GM12878 (cell line): ENCODE results near the gene GABRP. TPM values are rescaled to one million over a fixed set of nuclear protein-coding genes. Genes with fewer than 3 reads are reported as not detected.

Experiments
- ATAC-seq: fragments of 200-7000 bp; cut with Tn5 transposase; 3 replicates; pipeline ENCODE4 v1.9.1; 2020; ENCODE audit warnings: mild to moderate bottlenecking, moderate library complexity
- BruUV-seq: library from RNA; stranded (reverse); fragments of 400-500 nt; replicated peaks from 2 replicates; lab custom pipeline; 2021; lab: Mats Ljungman, UMichigan
- CTCF ChIA-PET: fragments of 300-600 bp; sonication (Branson Sonifier 250); formaldehyde crosslinking; extraction: SDS; loops from one replicate; lab custom pipeline; 2021; ENCODE audit warnings: inconsistent platforms; lab: Yijun Ruan, JAX
- POLR2A ChIA-PET: fragments of 350-600 bp; formaldehyde crosslinking; extraction: SDS; loops from one replicate; lab custom pipeline; 2021; ENCODE audit warnings: inconsistent platforms; lab: Charles Lee
- RAD21 ChIA-PET: fragments of 300-600 bp; sonication (Branson Sonifier 250); formaldehyde crosslinking; loops from one replicate; lab custom pipeline; 2023; ENCODE audit warnings: antibody characterized with exemption; ENCODE audit not compliant: unreplicated experiment; lab: Charles Lee
- SMC1A ChIA-PET: fragments of 300-600 bp; sonication (Branson Sonifier 250); formaldehyde crosslinking; loops from one replicate; lab custom pipeline; 2023; ENCODE audit not compliant: unreplicated experiment, uncharacterized antibody; lab: Charles Lee
- DNase-seq: peaks from one replicate; pipeline ENCODE4 v3.0.0-alpha.2; 2011; ENCODE audit warnings: low read depth, low spot score
- FAIRE-seq: peaks from 3 replicates; lab custom pipeline; 2011; peaks lifted over from hg19 to GRCh38; lab: Jason Lieb, UNC
- H2AFZ ChIP-seq: 2 replicates; pipeline ENCODE4 v1.6.0; 2011; ENCODE audit warnings: low read depth, low read length, control low read depth; ENCODE audit not compliant: control insufficient read depth
- H3K27ac ChIP-seq: 2 replicates; pipeline ENCODE4 v1.5.1; 2011; ENCODE audit warnings: control low read depth; ENCODE audit not compliant: control insufficient read depth, insufficient read depth
- H3K27me3 ChIP-seq, 2 experiments: replicated peaks in 1 of 2; 2 replicates each; pipeline versions ENCODE4 v1.6.0 to v1.6.1; 2011; ENCODE audit warnings: low read length in 1 of 2; ENCODE audit not compliant: control insufficient read depth in 2 of 2, insufficient read depth in 2 of 2
- H3K36me3 ChIP-seq, 2 experiments: 2 replicates each; pipeline ENCODE4 v1.5.1; 2011; ENCODE audit warnings: low read length in 1 of 2; ENCODE audit not compliant: control insufficient read depth in 2 of 2, insufficient read depth in 2 of 2
- H3K4me1 ChIP-seq: 2 replicates; pipeline ENCODE4 v1.6.1; 2011; ENCODE audit warnings: mild to moderate bottlenecking, low read length, moderate library complexity, mixed read lengths; ENCODE audit not compliant: control insufficient read depth, insufficient read depth
- H3K4me2 ChIP-seq: 2 replicates; pipeline ENCODE4 v1.6.0; 2011; ENCODE audit warnings: control low read depth; ENCODE audit not compliant: control insufficient read depth, insufficient read depth
- H3K4me3 ChIP-seq: fragments of 200-600 bp; sonication (generic); 2 replicates; pipeline ENCODE4 v1.5.1; 2016
- H3K79me2 ChIP-seq: 2 replicates; pipeline ENCODE4 v1.6.0; 2011; ENCODE audit warnings: low read length; ENCODE audit not compliant: control insufficient read depth, insufficient read depth
- H3K9ac ChIP-seq: 2 replicates; pipeline ENCODE4 v1.8.0; 2011; ENCODE audit warnings: low read length, control low read depth, mixed read lengths; ENCODE audit not compliant: control insufficient read depth, insufficient read depth
- H3K9me3 ChIP-seq: replicated peaks from 3 replicates; pipeline ENCODE4 v1.5.1; 2011; ENCODE audit warnings: mild to moderate bottlenecking, low read length; ENCODE audit not compliant: control insufficient read depth, insufficient read depth
- H4K20me1 ChIP-seq: 2 replicates; pipeline ENCODE4 v1.6.0; 2011; ENCODE audit not compliant: control insufficient read depth, insufficient read depth
- ATF7 ChIP-seq: fragments of 450-650 bp; IDR thresholded peaks from 2 replicates; pipeline ENCODE4 v1.6.1; 2016; ENCODE audit warnings: low read depth, mild to moderate bottlenecking
- CHD1 ChIP-seq: IDR thresholded peaks from 2 replicates; pipeline ENCODE4 v1.6.1; 2012; ENCODE audit warnings: low read depth, low read length, improper control_type of control experiment
- CHD4 ChIP-seq: fragments of 200-600 bp; sonication (generic); IDR thresholded peaks from 2 replicates; pipeline ENCODE4 v1.6.1; 2016; ENCODE audit warnings: mild to moderate bottlenecking
- EED ChIP-seq: sonication (generic); IDR thresholded peaks from 2 replicates; pipeline ENCODE4 v1.6.1; 2016; ENCODE audit warnings: antibody characterized with exemption, low read depth
- IRF4 ChIP-seq: IDR thresholded peaks from 2 replicates; pipeline ENCODE4 v1.6.1; 2011; ENCODE audit warnings: low read depth, low read length
- MXI1 ChIP-seq: fragments of 150-350 bp; IDR thresholded peaks from 2 replicates; pipeline ENCODE4 v1.6.1; 2011; ENCODE audit warnings: low read depth, mild to moderate bottlenecking, inconsistent platforms, low read length, improper control_type of control experiment
- NBN ChIP-seq: fragments of 450-650 bp; IDR thresholded peaks from 2 replicates; pipeline ENCODE4 v1.6.1; 2016
- RELA ChIP-seq: fragments of 450-650 bp; IDR thresholded peaks from 2 replicates; pipeline ENCODE4 v1.8.0; 2014; ENCODE audit warnings: borderline replicate concordance; ENCODE audit not compliant: partially characterized antibody
- SREBF2 ChIP-seq: IDR thresholded peaks from 2 replicates; pipeline ENCODE4 v1.6.1; 2012; ENCODE audit warnings: mild to moderate bottlenecking, low read length
- ZSCAN29 ChIP-seq: fragments of 450-650 bp; IDR thresholded peaks from 2 replicates; pipeline ENCODE4 v1.6.1; 2017; ENCODE audit warnings: mild to moderate bottlenecking, moderate library complexity
- WGBS: methylation state at CpG from one replicate; pipeline ENCODE4 v1.1.6; 2016; ENCODE audit warnings: low lambda C conversion rate; ENCODE audit not compliant: insufficient replicate concordance, insufficient coverage; ENCODE audit errors: missing lambda C conversion rate; 5-methylcytosine and 5-hydroxymethylcytosine counted together
- in situ Hi-C: fragments of 300-500 bp; cut with MboI; formaldehyde crosslinking; loops from 9 replicates; pipeline ENCODE4 v1.14.3; 2018; ENCODE audit warnings: mixed read lengths
- intact Hi-C: fragments of 100-400 bp; cut with micrococcal nuclease; formaldehyde crosslinking; loops from one replicate; pipeline ENCODE4 v1.14.2; 2022; ENCODE audit not compliant: unreplicated experiment
- polyA plus RNA-seq, 11 experiments: library from polyadenylated mRNA; depleted of rRNA in 4 of 11; unstranded in 6 of 11; stranded (reverse) in 5 of 11; fragments of >200 nt; fragmentation: Nextera tagmentation in 4 of 11; fragmentation: Illumina TruSeq in 1 of 11; extraction: Ambion mirVana in 4 of 11; extraction: Trizol in 1 of 11; gene quantifications; 1 replicate in 1 of 11; 2 replicates in 10 of 11; pipeline versions ENCODE4 v1.2.1 to v1.2.3, GENCODE V29; 2011 to 2016; ENCODE audit warnings: inconsistent platforms in 2 of 11, missing spikeins in 2 of 11, low read depth in 1 of 11
- total RNA-seq, 4 experiments: library from RNA; depleted of rRNA in 3 of 4; stranded (reverse); fragments of >200 nt in 3 of 4; fragmentation: Illumina TruSeq in 1 of 4; extraction: Trizol in 1 of 4; gene quantifications; 2 replicates each; pipeline versions ENCODE4 v1.2.1 to v1.2.3, GENCODE V29; 2013 to 2021
- TF ChIP-seq, protein P1 (sequence below): fragments of 450-650 bp; conservative IDR thresholded peaks from 2 replicates; pipeline ENCODE4 v1.6.1; 2017; ENCODE audit warnings: mild to moderate bottlenecking, moderate library complexity
- TF ChIP-seq, protein P2 (sequence below): IDR thresholded peaks from 2 replicates; pipeline ENCODE4 v1.6.1; 2012; ENCODE audit warnings: low read depth, low read length, improper control_type of control experiment
- TF ChIP-seq, protein P3 (sequence below): fragments of 450-650 bp; IDR thresholded peaks from 2 replicates; pipeline ENCODE4 v1.6.1; 2017; ENCODE audit warnings: mild to moderate bottlenecking, moderate library complexity

The GABRP gene
- total and polyA plus RNA-seq, 10 of the 15 experiments (the other 5 are each of a cell fraction or from before 2014, with no cell fraction given), result 0.04 TPM; not detected in 9

DNA sequence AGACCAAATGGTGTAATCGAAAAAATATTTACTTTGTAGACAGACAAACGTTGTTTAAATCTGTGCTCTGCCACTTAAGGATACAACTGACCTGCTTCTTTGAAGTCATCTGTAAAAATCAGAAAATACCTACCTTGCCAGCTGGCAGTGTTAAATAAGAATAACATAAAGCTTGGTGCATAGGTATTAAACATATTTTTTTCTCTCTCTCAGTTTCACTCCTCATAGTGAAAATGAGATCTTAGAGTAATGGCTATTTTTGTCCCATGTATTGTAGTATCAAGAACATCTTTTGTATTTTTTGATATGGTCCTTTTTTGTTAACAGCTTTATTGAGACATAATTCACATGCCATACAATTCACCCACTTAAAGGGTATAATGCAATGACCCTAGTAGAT, 60.3 kb downstream of the GABRP start:
- TF ChIP-seq CHD4, result no peak
- TF ChIP-seq ZSCAN29, result no peak
- TF ChIP-seq, protein P1, sequence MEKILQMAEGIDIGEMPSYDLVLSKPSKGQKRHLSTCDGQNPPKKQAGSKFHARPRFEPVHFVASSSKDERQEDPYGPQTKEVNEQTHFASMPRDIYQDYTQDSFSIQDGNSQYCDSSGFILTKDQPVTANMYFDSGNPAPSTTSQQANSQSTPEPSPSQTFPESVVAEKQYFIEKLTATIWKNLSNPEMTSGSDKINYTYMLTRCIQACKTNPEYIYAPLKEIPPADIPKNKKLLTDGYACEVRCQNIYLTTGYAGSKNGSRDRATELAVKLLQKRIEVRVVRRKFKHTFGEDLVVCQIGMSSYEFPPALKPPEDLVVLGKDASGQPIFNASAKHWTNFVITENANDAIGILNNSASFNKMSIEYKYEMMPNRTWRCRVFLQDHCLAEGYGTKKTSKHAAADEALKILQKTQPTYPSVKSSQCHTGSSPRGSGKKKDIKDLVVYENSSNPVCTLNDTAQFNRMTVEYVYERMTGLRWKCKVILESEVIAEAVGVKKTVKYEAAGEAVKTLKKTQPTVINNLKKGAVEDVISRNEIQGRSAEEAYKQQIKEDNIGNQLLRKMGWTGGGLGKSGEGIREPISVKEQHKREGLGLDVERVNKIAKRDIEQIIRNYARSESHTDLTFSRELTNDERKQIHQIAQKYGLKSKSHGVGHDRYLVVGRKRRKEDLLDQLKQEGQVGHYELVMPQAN, result no peak
- no peak for TF ChIP-seq ATF7
- no peak for TF ChIP-seq SREBF2
- TF ChIP-seq CHD1, result no peak
- TF ChIP-seq, all 136 proteins: peak for 0
- SMC1A ChIA-PET, result no interaction called here
- CTCF ChIA-PET, result no interaction called here
- Histone ChIP-seq H3K9me3 (no peaks in the 10 kb centered on the region), H3K4me1 (no peaks in the 10 kb centered on the region), H2AFZ (no peak overlapping the region), H3K27ac (no peak overlapping the region), H3K36me3 (no peaks in the 10 kb centered on the region), H3K4me2 (no peak overlapping the region), H3K4me3 (no peak overlapping the region), H4K20me1 (no peaks in the 10 kb centered on the region), H3K79me2 (no peaks in the 10 kb centered on the region), H3K27me3 (no peaks in the 10 kb centered on the region), H3K9ac (no peak overlapping the region)
- RAD21 ChIA-PET, result no interaction called here
- in situ Hi-C loops, result no loop called here
- DNase-seq (no peak), ATAC-seq (no peak), FAIRE-seq (no peak)
- WGBS, result 0% methylated on average over 2 of the region's 2 CpGs
- BruUV-seq, result no TSS peak
- intact Hi-C loops, result no loop called here
- POLR2A ChIA-PET, result no interaction called here

DNA sequence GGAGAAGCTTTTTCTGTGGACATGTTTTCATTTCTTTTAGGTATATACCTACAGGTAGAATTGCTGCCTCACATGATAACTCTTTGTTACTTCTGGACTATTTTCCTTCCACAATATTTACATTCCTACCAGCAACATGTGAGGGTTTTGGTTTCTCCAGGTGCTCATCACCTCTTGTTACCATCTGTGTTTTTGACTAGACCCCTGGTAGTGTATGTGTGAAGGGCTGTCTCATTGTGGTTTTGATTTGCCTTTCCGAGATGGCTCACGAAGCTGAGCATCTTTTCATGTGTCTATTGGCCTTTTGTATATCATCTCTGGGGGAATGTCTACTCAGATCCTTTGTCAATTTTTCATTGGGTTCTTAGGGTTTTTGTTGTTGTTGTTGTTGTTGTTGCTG, 61.1 kb downstream of the GABRP start:
- CTCF ChIA-PET, result no interaction called here
- H3K4me1 ChIP-seq, result no peaks in the 10 kb centered on the region
- H3K79me2 ChIP-seq, result no peaks in the 10 kb centered on the region
- FAIRE-seq (no peak), ATAC-seq (no peak), DNase-seq (no peak)
- RAD21 ChIA-PET, result no interaction called here
- H4K20me1 ChIP-seq, result no peaks in the 10 kb centered on the region
- no peaks in the 10 kb centered on the region for H3K27me3 ChIP-seq
- POLR2A ChIA-PET, result no interaction called here
- H3K4me2 ChIP-seq, result no peak overlapping the region
- H3K36me3 ChIP-seq, result no peaks in the 10 kb centered on the region
- no peak overlapping the region for H2AFZ ChIP-seq
- H3K9ac ChIP-seq, result no peak overlapping the region
- H3K27ac ChIP-seq, result no peak overlapping the region
- in situ Hi-C loops (no loop called here), intact Hi-C loops (no loop called here)
- H3K4me3 ChIP-seq, result no peak overlapping the region
- SMC1A ChIA-PET, result interaction anchor here (0.6 kb wide), 1 partner anchor 19 kb away, joined by 5 read pairs; no protein-coding TSS in a partner anchor
- no TSS peak for BruUV-seq
- H3K9me3 ChIP-seq, result no peaks in the 10 kb centered on the region
- WGBS, result 64% methylated on average over 2 of the region's 2 CpGs
- no peak for TF ChIP-seq EED
- TF ChIP-seq MXI1, result no peak
- TF ChIP-seq, protein P2, sequence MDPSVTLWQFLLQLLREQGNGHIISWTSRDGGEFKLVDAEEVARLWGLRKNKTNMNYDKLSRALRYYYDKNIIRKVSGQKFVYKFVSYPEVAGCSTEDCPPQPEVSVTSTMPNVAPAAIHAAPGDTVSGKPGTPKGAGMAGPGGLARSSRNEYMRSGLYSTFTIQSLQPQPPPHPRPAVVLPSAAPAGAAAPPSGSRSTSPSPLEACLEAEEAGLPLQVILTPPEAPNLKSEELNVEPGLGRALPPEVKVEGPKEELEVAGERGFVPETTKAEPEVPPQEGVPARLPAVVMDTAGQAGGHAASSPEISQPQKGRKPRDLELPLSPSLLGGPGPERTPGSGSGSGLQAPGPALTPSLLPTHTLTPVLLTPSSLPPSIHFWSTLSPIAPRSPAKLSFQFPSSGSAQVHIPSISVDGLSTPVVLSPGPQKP, result no peak
- TF ChIP-seq RELA, result no peak
- no peak for TF ChIP-seq CHD4
- TF ChIP-seq, protein P3, sequence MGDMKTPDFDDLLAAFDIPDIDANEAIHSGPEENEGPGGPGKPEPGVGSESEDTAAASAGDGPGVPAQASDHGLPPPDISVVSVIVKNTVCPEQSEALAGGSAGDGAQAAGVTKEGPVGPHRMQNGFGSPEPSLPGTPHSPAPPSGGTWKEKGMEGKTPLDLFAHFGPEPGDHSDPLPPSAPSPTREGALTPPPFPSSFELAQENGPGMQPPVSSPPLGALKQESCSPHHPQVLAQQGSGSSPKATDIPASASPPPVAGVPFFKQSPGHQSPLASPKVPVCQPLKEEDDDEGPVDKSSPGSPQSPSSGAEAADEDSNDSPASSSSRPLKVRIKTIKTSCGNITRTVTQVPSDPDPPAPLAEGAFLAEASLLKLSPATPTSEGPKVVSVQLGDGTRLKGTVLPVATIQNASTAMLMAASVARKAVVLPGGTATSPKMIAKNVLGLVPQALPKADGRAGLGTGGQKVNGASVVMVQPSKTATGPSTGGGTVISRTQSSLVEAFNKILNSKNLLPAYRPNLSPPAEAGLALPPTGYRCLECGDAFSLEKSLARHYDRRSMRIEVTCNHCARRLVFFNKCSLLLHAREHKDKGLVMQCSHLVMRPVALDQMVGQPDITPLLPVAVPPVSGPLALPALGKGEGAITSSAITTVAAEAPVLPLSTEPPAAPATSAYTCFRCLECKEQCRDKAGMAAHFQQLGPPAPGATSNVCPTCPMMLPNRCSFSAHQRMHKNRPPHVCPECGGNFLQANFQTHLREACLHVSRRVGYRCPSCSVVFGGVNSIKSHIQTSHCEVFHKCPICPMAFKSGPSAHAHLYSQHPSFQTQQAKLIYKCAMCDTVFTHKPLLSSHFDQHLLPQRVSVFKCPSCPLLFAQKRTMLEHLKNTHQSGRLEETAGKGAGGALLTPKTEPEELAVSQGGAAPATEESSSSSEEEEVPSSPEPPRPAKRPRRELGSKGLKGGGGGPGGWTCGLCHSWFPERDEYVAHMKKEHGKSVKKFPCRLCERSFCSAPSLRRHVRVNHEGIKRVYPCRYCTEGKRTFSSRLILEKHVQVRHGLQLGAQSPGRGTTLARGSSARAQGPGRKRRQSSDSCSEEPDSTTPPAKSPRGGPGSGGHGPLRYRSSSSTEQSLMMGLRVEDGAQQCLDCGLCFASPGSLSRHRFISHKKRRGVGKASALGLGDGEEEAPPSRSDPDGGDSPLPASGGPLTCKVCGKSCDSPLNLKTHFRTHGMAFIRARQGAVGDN, result no peak
- TF ChIP-seq IRF4, result no peak
- TF ChIP-seq NBN, result no peak
